Panc1 (cell line): Measurements from ENCODE around the gene FKBP2.

Experiments used
- CTCF ChIP-seq: fragments of 450-650 bp; IDR thresholded peaks from 2 replicates; pipeline ENCODE4 v1.5.1; 2017; ENCODE audit warnings: mild to moderate bottlenecking
- POLR2AphosphoS5 ChIP-seq: IDR thresholded peaks from 2 replicates; pipeline ENCODE4 v1.6.1; 2012; ENCODE audit warnings: mild to moderate bottlenecking, low read depth, low read length, moderate library complexity
- SIN3A ChIP-seq: IDR thresholded peaks from 2 replicates; pipeline ENCODE4 v1.6.1; 2012; ENCODE audit warnings: low read depth, mild to moderate bottlenecking, low read length, moderate library complexity, borderline replicate concordance; ENCODE audit not compliant: insufficient read depth
- TCF7L2 ChIP-seq: IDR thresholded peaks from 2 replicates; pipeline ENCODE4 v1.6.1; 2011; ENCODE audit warnings: mild to moderate bottlenecking, low read depth, low read length, inconsistent platforms
- TF ChIP-seq, protein P1 (sequence below), 2 experiments: IDR thresholded peaks; 2 replicates each; pipeline ENCODE4 v1.6.1; 2011 to 2012; ENCODE audit warnings: low read depth in 2 of 2, control low read depth in 1 of 2, low read length in 1 of 2, mild to moderate bottlenecking in 1 of 2, moderate library complexity in 1 of 2; ENCODE audit not compliant: insufficient read depth in 1 of 2

DNA sequence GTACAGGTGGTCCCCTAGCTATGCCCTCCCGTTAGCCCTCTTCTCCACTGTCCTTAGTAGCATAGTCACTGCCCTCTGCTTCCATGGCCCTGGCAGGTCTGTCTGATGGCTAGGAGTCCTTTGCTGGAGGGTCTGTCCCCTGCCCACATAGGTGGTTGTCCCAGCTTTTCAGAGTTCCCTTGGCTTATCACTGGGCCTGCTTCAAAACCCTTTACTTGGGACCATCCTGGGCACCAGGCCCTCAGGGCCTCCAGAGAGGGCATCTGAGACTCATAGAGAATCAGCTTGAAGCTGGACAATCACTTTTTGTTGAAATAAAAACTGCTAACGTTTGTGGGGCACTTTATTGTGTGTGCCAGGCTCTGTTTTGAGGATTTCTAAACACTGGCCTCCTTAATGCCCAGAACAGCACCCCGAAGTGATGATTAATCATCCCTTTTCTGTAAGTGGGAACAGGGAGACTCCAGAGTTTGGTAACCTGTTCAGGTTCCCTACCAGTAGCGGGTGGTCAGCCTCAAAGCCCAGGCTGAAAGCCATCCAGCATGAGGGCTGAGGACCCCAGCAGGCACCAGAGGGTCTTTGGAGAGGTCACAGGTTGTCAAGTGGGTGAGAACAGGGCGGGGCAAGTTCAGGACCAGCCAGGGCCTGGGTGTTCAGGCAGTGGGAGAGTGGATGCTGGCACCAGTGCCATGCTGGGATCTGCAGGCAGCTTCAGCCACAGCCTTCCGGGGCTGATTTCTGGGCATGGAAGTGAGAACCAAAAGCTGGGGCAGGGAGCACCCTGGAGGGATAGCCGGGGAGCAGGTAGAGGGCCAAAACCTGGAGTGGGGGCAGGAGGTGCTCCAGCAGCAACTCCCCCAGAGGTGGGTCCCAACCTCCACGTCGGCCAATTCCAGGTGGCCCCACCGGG lies 49.7 kb downstream of the FKBP2 start:
- no peak for TF ChIP-seq CTCF
- 0 out of 2 replicates have a peak, but pooled peaks have one; percentile 29 for TF ChIP-seq POLR2AphosphoS5
- TF ChIP-seq, protein P1, sequence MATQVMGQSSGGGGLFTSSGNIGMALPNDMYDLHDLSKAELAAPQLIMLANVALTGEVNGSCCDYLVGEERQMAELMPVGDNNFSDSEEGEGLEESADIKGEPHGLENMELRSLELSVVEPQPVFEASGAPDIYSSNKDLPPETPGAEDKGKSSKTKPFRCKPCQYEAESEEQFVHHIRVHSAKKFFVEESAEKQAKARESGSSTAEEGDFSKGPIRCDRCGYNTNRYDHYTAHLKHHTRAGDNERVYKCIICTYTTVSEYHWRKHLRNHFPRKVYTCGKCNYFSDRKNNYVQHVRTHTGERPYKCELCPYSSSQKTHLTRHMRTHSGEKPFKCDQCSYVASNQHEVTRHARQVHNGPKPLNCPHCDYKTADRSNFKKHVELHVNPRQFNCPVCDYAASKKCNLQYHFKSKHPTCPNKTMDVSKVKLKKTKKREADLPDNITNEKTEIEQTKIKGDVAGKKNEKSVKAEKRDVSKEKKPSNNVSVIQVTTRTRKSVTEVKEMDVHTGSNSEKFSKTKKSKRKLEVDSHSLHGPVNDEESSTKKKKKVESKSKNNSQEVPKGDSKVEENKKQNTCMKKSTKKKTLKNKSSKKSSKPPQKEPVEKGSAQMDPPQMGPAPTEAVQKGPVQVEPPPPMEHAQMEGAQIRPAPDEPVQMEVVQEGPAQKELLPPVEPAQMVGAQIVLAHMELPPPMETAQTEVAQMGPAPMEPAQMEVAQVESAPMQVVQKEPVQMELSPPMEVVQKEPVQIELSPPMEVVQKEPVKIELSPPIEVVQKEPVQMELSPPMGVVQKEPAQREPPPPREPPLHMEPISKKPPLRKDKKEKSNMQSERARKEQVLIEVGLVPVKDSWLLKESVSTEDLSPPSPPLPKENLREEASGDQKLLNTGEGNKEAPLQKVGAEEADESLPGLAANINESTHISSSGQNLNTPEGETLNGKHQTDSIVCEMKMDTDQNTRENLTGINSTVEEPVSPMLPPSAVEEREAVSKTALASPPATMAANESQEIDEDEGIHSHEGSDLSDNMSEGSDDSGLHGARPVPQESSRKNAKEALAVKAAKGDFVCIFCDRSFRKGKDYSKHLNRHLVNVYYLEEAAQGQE (IDR thresholded peaks at IDR 0.05; ENCODE audit: insufficient read depth in 1 of 2, low read depth in 2 of 2, low read length in 1 of 2), result no peak
- no peak for TF ChIP-seq SIN3A
- TF ChIP-seq TCF7L2, result no peak
